ENCODE data around the gene IFT122.

DNA sequence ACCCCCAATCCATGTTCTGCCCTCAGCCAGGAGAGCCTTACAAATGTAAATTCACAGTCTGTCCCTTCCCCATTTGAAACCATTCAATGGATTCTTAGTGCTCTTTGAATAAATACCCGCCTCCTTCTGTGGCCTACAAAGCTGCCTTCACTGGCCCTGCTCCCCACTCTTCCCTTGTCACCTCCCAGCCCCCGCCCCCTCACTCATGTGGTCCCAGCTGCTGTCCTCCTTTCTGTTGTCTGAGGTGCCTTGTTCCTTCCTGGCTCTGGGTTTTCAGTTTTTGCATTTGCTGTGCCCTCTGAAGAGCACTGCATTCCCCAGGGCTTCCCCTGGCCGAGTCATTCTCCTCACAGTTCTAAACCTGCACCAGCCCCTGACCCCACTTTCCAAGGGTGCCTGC, 14.8 kb upstream of the IFT122 start:
- TF ChIP-seq, protein P1, sequence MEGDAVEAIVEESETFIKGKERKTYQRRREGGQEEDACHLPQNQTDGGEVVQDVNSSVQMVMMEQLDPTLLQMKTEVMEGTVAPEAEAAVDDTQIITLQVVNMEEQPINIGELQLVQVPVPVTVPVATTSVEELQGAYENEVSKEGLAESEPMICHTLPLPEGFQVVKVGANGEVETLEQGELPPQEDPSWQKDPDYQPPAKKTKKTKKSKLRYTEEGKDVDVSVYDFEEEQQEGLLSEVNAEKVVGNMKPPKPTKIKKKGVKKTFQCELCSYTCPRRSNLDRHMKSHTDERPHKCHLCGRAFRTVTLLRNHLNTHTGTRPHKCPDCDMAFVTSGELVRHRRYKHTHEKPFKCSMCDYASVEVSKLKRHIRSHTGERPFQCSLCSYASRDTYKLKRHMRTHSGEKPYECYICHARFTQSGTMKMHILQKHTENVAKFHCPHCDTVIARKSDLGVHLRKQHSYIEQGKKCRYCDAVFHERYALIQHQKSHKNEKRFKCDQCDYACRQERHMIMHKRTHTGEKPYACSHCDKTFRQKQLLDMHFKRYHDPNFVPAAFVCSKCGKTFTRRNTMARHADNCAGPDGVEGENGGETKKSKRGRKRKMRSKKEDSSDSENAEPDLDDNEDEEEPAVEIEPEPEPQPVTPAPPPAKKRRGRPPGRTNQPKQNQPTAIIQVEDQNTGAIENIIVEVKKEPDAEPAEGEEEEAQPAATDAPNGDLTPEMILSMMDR (IDR thresholded peaks at IDR 0.05) = no peak
- TF ChIP-seq POLR2A (IDR thresholded peaks at IDR 0.05) = no peak
